Measurements from ENCODE around the gene SEM1. TPM values are rescaled to one million over a fixed set of nuclear protein-coding genes. Genes with fewer than 3 reads are reported as not detected.
"Not testable (repeated sequence)": the region's sequence is repeated elsewhere in the genome, so short reads cannot be mapped to it uniquely, and the experiment has no call there.

The SEM1 gene
- total and polyA plus RNA-seq, 2 experiments from 2014 or later: 24.0 to 215 TPM

GRCh38 chr7:96663457-96663856 is 46.2 kb downstream of the SEM1 start:
- Histone ChIP-seq H3K27me3 (no peaks in the 10 kb centered on the region), H3K36me3 (no peaks in the 10 kb centered on the region), H3K4me1 (ENCODE audit: low read depth) (no peaks in the 10 kb centered on the region), H3K27ac (no peak overlapping the region), H3K4me3 (no peak overlapping the region), H3K9me3 (ENCODE audit: low read depth) (no peaks in the 10 kb centered on the region)
- no peak for DNase-seq (ENCODE audit: low read depth in 1 of 2, low spot score in 1 of 2)
- no peak for TF ChIP-seq CTCF (IDR thresholded peaks at IDR 0.05; ENCODE audit: low read depth, low read length)

- DNase-seq (ENCODE audit: low read depth in 1 of 2, low spot score in 1 of 2); H3K4me3 ChIP-seq; H3K27ac ChIP-seq; H3K36me3 ChIP-seq; H3K4me1 ChIP-seq (ENCODE audit: low read depth); H3K9me3 ChIP-seq (ENCODE audit: low read depth); H3K27me3 ChIP-seq: not testable (repeated sequence)
Measured at GRCh38 chr7:96662151-96662550, 47.5 kb downstream of the SEM1 start.

GRCh38 chr7:96658022-96658412 is 51.6 kb downstream of the SEM1 start:
- DNase-seq (ENCODE audit: low read depth in 1 of 2, low spot score in 1 of 2): no peak

DNA sequence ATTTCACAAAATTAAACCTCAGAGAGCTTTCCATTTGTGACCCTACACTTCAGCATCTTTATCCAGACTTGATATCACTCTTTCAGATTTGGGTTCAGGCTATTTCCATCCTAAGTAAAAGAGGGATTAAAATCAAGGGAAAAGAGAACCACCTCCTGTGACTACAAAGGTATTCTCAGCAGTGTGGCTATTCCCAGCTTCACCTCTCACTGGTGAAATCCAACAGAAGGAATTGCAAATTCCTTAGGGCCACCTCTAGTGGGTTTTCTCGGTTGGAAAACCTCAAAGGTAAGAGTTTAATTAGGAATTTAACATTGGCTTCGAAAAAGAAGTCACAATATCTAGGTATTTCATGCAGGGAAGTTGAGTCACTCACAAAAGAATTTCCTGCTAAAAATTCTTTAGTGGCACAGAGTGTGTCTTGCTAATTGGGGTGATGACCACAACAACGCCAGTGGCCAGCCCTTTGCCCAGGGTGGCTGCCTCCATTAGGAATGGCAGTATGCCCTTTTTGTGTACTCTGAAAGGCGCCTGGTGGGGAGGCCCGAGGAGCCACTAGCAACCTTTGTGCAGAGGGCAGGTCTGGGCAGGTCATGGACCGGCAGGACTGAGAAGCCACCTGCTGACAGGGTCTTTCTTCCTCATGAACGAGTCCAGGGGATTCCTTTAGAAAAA is 52.2 kb downstream of the SEM1 start:
- no peaks in the 10 kb centered on the region for H3K27me3 ChIP-seq
- DNase-seq (ENCODE audit: low read depth in 1 of 2, low spot score in 1 of 2): no peak
- H3K4me1 ChIP-seq (ENCODE audit: low read depth): no peaks in the 10 kb centered on the region
- H3K9me3 ChIP-seq (ENCODE audit: low read depth): no peaks in the 10 kb centered on the region
- no peak for TF ChIP-seq CTCF (IDR thresholded peaks at IDR 0.05; ENCODE audit: low read depth, low read length)
- H3K36me3 ChIP-seq: no peaks in the 10 kb centered on the region
- H3K4me3 ChIP-seq: no peak overlapping the region
- H3K27ac ChIP-seq: no peak overlapping the region

More at GRCh38 chr7:96658022-96658412, 51.6 kb downstream of the SEM1 start:
- H3K27ac ChIP-seq: no peak overlapping the region
- H3K9me3 ChIP-seq (ENCODE audit: low read depth): no peaks in the 10 kb centered on the region
- H3K27me3 ChIP-seq: no peaks in the 10 kb centered on the region
- TF ChIP-seq CTCF (IDR thresholded peaks at IDR 0.05; ENCODE audit: low read depth, low read length): no peak
- no peaks in the 10 kb centered on the region for H3K36me3 ChIP-seq
- no peak overlapping the region for H3K4me3 ChIP-seq
- no peaks in the 10 kb centered on the region for H3K4me1 ChIP-seq (ENCODE audit: low read depth)

GRCh38 chr7:96655956-96656355 is 53.7 kb downstream of the SEM1 start:
- no peaks in the 10 kb centered on the region for H3K9me3 ChIP-seq (ENCODE audit: low read depth)
- no peak overlapping the region for H3K27ac ChIP-seq
- DNase-seq (ENCODE audit: low read depth in 1 of 2, low spot score in 1 of 2): no peak
- no peak for TF ChIP-seq CTCF (IDR thresholded peaks at IDR 0.05; ENCODE audit: low read depth, low read length)
- no peaks in the 10 kb centered on the region for H3K27me3 ChIP-seq
- H3K36me3 ChIP-seq: no peaks in the 10 kb centered on the region
- no peaks in the 10 kb centered on the region for H3K4me1 ChIP-seq (ENCODE audit: low read depth)
- no peak overlapping the region for H3K4me3 ChIP-seq

DNA sequence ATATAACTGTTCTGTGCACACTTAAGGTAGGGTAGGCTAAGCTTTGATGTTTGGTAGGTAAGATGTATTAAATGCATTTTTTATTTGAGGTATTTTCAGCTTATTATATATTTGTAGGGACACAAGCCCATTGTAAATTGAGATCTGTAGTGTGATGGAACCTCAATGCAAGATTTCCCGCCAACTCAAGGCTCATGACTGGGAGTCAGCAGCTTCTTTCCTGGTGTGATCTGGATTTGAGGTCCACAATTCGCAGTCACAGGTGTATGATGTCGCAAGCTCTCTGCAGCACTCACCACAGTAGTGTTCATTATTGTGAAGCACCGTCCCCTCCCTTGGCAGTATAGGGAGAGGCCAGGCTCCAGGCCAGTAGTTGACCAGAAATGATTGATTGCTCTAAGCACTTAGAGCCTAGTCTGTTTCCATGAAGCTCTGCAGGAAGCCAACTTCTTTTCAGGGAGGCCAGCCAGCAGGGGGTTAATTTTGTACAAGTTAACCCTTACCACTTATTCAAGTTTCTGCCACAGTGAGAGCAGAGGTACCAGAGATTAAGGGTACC is 54.9 kb downstream of the SEM1 start:
- DNase-seq (ENCODE audit: low read depth in 1 of 2, low spot score in 1 of 2): no peak
- H3K4me1 ChIP-seq (ENCODE audit: low read depth): no peaks in the 10 kb centered on the region
- H3K4me3 ChIP-seq: no peak overlapping the region
- no peaks in the 10 kb centered on the region for H3K27me3 ChIP-seq
- H3K27ac ChIP-seq: no peak overlapping the region
- no peak for TF ChIP-seq CTCF (IDR thresholded peaks at IDR 0.05; ENCODE audit: low read depth, low read length)
- H3K9me3 ChIP-seq (ENCODE audit: low read depth): no peaks in the 10 kb centered on the region
- no peaks in the 10 kb centered on the region for H3K36me3 ChIP-seq

Measured in cardiac muscle cell (in vitro differentiated cells and primary cell).